ENCODE results near the gene CCR7.
"Not testable (repeated sequence)": the region's sequence is repeated elsewhere in the genome, so short reads cannot be mapped to it uniquely, and the experiment has no call there.

Gene CCR7

DNA sequence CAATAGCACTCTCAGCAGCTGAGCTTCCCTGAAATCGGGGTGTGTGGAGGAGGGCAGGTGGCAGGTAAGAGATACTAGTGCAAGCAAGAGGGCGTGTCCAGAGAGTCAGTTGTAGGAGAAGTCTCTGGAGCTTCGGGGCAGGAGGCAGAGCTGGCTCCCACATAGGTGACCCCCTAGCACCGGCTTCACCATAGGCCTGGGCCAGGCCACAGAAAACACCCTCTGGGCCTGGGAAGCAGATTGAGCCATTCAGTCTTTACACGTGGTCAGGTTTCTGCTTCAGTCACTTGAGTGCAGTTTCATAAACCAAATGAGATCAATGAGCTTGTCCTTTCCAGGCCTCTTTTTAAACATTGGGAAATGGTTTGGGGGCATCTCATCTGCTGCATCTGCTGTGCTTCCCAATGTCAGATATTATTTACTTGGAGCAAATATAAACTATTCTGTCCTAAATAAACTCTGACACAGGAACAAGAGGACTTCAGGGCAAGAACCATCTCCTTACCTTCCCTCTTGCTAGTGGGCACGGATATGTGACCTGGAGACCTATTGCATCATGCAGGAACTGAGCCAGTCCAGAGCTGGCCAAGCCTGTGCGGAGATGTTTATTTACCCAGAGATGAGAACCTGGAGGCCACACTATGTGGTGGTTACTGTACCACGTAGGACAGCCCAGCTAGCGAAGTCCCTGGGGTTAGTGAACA, 16.1 kb downstream of the CCR7 start:
- peak; percentile 50 for DNase-seq

DNA sequence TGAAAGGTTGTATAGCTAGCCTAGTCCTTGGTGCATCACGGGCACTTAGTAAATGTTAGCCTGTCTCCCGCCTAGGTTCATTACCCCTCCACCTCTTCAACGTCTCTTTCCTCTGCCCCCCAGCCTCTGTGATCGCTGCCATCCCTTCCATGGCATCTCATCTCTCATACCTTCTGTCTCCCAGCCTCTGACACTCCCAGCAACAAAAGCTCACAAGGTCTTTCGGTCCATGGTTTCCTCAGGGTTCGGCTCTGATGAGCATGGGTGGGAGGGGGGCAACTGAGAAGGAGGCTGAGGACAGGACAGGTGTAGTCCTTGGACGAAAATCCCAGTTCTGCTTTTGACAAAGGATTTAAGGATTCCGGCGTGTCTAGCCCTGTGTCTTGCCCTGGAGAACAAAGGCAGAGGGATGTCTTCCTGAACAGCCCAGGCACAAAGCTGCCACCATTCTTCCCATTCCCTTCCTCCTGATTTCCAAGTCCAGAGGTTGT, 16.7 kb downstream of the CCR7 start:
- no peak for DNase-seq

DNA sequence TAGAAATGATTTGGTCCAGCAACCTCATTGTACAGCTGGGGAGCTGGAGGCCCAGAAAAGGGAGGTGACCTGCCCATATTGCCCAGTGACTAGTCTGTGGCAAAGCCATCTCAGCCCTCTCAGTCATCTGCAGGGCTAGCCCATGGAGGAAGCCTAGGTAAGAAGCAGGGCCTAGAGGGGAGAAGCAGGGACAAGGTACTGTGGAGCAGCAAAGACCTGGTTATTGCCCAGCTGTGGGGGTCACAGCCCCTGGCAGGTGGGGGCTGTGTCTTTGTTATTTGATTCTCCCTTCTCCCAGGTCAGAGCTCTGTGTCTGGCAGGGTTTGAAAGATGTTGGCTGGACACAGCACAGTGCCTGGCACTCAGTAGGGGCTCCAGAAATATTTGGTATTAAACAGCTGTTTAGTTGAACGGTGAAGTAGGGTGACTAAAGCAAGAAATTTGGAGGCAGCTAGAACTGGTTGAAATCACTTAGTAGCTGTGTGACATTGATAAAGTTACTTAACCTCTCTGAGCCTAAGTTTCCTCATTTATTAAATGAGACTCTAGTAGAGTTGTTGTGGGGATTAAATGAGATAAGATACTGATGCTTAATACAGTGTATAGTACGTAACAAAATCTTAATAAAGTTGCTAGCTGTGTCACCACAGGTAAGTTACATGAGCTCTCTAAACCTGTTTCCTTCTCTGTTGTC, 17.3 kb downstream of the CCR7 start:
- no peak for DNase-seq

DNA sequence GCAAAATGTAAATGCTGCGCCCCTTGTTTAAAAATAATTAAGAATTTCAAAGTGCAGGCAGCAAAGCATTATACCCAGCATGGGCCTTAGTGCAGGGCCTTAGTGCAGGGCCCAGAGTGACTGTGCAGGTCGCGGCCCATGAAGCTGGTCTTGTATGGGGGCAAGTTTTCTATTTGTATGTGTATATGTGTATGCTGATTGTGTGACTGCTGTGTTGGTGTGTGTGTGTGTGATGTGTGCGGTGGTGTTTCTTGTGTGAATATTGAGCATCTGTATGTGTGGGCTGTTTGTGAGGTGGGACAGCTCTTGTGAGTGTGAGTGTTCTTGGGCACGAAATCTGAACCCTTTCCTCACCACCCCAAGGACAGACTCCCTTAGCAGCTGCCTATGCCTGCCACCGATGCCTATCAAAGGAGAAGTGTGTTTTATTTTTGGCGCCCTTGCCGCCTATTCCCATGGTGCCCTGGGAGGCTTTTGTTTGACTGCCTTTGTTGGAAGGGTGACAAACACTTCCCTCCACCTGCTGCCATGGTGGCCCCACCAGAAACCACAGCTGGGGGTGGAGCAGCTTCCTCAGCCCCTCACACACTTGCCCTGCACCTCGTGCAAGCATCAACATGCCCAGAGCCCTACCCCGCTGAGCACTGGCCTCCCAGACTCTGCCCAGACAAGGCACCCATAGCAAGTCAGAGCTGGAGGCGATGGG, 18.0 kb downstream of the CCR7 start:
- DNase-seq: no peak

DNA sequence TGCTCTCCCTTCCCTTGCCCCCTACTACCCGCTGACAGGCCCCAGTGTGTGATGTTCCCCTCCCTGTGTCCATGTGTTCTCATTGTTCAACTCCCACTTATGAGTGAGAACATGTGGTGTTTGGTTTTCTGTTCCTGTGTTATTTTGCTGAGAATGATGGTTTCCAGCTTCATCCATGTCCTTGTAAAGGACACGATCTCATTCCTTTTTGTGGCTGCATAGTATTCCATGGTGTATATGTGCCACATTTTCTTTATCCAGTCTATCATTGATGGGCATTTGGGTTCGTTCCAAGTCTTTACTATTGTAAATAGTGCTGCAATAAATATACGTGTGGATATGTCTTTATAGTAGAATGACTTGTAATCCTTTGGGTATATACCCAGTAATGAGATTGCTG, 18.8 kb downstream of the CCR7 start:
- not testable (repeated sequence) for DNase-seq

DNA sequence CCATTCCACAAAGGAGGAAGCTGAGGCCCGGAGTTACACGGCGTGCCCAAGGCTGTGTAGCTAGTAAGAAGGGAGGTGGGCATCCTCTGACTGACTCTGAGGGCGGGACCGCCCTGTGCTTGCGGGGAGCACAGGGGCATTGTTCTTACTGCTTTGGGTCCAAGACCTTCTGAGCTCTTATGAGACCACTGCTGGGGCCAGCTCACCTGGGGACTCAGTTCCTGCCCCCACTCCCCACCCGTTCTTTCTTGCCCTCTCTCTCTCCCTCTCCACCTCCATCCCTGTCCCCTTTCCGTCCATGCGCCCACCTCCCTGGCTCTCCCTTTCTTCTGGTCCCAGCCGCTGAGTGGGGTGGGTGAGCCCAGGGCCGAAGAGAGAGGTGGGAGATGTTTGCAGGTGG, 19.6 kb downstream of the CCR7 start:
- no peak for DNase-seq

DNA sequence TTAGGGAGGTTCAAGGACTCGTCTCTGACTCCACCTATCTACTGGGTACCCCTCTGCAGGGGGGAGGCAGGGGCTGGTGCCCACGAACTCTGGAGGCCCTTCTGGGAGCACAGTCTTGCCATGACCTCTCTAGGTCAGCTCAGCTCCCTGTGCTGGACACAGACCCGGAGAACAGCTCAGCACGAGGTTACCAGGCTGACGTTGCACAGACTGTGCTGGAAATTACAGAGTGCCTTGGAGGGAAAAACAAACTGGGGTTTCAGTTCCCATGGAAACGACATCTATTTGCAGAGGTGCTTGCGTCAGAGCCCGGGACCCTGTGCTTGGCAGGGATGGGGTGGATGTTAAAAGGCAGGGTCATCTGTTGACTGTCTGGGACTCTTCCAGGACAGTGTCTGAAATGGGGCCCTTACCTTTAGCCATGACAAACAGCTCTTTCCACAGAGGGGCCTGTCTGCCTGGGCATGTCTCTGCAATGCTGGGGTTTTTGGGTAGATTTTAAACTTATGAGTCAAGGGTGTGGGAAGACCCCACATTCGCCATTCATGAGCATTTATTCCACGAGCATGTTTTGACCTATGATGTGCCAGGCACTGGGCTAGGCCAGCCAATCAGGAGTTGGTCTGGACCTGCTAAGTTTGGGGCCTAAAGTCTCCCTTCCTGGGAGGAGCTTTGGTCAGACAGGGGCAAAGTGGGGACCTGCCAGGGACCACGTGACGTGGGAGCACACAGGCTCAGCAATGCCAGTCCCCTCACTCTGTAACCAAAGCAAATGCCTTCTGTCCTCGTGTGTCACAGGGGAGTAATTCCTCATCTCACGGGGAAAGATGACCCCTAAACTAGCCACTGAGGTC, 22.5 kb downstream of the CCR7 start:
- DNase-seq: peak; percentile 73

DNA sequence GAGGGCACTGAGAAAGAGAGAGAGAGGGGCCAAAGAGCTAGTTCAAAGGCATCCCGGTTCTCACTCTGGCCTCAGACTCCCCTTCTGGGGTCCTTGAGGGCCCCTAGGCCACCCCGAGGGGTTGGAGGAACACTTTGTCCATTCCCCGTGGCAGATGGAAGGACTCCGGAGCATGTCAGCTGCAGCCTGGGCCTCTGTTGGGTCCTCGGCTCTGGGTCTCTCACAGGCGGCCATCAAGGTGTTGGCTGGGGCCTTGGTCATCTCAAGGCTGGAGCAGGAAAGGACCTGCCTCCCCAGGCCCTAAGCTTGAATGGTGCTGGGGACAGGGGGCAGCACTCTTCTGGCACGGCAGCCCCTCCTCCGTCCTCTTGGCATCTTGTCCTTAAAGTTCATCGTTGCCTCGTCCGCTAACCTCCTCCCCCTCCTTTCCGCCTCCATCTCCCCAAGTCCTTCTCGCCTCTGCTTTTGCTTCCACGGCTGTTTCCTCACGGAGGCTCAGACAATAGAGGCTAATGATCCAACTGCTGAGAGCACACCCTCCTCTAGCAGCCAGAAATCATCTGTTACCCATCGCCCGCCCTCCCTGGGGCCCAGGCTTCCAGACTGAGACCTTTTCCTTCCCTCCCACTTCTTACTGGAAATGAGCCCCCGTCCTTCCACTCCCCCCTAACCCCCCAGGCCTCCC, 23.3 kb downstream of the CCR7 start:
- DNase-seq: no peak

DNA sequence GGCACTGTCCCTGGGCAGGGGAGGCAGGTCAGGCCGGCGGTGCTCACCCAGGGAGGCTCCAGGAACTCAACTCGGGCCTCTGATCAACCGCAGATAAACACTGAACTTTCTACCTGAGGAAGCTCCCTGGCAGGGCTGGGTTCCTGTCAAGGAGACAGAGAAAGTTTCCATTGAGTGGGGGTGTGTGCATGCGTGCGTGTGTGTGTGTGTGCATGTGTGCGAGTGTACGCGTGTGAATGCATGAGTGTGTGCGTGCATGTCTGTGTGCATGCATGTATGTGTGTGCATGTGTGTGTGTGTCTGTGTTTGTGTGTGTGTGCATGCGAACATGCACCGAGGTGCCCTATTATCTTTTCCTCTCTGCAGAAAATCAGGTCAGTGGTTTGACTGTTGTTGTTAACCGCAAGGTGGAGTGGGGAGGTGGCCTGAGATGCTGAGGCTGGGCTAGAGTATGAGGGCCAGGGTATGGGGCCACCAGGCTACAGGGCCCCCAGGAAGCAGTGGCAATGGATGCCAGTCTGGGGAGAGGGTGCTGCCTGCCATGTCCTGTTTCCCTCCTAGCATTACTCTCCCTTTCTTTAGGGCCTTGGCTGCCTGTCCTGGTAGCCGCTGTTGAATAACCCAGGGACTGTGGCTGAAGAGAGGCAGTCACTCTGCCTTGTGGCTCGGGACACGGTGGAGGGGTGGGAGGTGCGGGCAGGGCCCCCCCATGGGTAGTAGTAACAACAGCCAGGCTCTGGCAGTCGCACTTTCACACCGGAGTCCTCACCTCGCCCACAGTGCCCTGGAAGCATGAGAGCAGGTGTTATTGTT, 24.0 kb downstream of the CCR7 start:
- DNase-seq: no peak

DNA sequence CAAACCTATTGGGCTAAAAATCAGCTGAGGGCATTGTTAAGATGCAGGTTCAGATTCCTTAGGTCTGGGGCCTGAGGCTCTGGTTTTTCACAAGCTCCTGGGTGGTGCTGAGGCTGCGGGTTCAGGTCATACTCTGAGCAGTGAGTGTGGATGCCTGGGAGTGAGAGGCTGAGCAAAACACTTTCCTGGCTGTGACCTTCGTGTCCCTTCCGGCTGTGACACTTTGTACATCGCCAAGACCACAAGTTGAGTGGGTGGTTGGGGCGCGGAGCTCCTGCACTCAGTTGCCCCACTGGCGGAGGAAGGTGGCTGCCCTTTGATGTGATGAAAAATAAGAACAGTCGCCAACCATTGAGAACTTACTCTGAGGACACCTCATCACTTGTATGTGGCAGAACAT, 24.8 kb downstream of the CCR7 start:
- DNase-seq: no peak

DNA sequence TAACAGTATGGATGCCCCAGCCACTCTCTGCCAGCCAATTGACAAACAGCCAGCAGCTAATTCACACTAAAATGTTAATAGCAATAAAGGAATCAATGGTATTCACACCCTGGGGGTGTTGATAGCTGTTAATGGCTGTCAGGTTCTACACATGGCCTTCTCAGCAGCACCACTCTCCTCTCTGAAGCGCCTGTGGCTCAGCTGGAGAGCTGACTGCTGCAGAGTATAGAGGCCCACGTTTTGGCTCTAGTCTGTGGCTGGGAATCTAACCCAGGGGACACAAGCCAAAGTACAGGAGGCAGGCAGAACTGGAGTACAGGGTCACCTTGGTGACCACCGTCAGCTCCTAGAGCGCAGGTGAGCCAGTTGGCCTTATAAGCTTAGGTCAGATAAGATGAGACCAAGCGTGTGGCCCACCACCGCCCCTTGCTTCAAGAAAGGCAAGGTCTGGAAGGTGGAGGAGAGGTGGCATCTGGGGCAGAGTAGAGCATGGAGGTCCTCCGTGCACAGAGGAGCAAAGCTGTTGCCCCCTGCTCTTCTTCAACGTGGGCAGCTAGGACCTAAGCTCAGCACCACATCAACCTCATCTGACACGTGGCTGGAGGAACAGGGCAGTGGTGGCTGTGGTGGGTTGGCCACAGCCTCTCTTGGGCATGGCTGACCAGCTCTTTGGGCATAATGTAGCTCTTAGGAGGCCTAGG, 25.4 kb downstream of the CCR7 start:
- DNase-seq: no peak

DNA sequence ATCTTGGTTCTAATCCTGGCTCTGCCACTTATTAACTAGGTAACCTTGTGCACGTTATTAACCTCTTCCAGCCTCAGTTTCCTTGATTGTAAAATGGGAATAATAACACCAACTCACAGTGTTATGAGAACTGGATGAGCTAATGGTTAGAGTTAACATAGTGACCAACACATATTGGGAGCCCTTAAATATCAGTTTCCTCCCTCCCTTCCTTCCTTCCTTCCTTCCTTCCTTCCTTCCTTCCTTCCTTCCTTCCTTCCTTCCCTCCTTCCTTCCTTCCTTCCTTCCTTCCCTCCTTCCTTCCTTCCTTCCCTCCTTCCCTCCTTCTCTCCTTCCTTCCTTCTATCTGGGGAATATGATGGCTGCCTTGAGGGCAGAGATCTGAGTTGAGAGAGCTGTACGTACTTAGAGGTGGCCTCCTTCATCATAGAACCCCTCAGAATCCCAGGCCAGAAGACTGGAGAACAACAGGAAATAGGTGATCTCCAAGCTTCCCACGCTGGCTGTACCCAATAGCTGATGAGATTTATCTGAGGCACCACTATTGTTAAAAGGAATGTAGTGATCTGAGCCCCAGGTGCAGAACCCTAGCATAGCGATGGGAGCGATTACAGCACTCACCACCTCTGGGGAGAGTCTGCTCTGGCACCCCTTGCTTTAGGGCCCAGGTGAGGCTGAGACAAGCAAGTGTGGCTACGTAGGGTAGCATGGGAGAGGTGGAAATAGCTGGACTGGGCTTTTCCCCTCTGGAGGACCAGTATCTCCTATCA, 26.2 kb downstream of the CCR7 start:
- no peak for DNase-seq

DNA sequence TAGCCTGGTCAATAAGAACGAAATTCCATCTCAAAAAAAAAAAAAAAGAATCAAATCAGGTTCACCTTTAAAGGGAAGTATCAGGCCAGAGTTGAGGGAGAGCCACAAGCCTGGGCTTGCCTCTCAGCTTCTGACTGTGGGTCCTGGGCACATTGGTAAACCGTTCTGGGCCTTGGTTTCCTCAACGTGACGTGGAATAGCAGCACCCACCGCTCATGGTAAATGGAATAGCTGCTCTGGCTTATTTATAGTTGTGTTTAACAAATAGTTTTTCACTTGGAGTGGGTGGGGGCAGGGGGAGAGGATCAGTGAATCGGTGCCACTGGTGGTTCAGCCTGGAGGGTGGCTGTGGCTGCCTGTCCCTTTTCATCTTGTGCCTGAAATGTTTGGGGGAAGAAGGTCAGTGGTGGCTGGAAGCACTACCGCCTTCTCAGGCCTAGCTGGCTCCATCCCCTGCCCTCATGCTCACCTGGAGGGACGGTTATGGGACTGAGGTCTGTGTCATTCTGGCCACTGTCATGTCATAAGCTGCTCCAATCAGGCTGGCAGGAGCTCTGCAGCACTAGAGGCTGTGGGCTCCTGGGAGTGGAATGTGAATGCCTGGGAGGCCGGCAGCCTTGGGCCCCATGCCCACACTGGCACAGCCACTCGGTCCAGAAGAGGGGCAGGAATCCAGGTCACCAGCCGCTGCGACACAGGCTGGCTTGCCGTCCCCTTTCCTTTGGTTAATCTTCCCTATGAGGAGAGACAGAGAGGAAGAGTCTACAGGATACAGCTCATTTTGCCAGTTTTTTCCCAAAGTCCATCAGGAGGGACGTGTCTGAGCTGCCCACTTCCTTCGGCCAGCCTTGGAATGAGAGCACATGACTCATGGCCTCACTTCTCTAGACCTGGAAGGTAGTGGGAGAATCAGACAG, 27.0 kb downstream of the CCR7 start:
- no peak for DNase-seq

DNA sequence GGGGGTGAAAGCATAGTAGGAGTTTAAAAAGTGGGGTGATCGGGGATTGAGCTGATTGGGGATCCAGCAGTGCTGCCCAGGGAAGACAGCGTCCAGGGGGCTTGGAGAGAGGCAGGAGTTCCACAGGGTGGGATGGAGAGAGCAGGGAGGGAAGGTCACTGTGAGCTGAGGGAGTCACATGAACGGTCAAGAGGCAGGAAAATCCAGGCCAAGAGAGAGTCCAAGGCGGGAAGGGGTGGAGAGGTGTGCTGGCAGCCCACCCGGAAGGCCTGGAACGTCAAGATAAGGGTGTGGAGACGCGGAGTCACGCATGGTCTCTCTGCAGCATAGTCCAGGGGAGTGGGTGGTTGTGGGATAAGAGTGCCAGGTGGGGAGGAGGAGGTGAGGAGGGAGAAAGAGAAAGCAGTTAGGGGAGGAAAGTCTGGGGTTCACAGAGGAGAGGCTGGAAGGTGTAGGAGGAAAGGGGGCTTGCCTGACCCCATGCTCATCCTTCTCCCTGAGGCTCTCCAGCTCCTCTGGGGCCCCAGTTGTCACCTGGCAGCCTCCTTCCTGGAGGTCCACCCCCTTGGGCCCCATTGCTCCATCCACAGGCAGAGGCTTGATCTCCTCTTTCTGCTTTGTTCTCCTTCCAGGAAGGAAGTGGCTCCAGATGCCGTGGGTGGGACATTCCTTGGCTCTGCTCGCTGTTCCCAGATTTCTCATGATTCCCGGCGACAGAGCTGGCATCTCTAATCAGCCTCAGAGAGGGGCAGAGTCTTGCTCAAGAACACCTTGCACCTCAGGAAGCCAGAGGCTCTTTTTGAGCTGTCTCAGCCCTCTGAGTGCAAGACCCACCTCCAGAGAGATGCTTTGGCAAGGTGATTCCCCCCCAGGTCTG, 28.7 kb downstream of the CCR7 start:
- DNase-seq: no peak

DNA sequence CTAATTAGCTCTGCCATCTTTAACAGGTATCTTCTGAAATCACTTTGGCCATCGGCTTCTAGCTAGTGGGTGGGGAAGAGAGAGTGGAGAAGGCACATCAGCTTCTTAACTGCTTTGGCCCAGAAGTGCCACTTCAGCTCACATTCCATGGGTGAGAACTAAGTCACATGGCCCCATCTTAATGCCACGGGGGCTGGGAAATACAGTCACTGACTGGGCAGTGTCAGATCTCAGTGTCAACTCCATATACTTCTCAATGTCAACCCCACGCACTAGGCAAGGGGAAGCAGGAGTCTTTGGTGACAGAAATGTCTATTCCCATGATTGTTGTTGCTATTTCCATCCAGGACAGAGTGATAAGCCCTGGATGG, 29.4 kb downstream of the CCR7 start:
- DNase-seq: no peak

DNA sequence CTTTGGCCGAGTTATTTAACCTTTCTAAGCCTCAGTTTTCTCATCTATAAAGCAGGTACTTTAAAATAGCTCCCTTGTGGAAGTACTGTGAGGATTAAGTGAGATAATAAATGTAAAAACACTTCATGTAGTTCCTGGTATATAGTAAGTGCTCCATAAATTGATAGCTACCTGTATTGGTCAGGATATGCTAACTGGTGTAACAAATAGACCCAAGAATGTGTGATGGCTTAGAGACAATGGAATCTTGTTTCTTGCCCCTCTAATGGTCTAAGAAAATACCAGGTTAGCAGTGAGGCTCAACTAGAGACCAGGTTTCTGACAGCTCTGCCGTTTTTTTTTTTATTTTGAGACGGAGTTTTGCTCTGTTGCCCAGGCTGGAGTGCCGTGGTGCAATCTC, 29.8 kb downstream of the CCR7 start:
- no peak for DNase-seq

DNA sequence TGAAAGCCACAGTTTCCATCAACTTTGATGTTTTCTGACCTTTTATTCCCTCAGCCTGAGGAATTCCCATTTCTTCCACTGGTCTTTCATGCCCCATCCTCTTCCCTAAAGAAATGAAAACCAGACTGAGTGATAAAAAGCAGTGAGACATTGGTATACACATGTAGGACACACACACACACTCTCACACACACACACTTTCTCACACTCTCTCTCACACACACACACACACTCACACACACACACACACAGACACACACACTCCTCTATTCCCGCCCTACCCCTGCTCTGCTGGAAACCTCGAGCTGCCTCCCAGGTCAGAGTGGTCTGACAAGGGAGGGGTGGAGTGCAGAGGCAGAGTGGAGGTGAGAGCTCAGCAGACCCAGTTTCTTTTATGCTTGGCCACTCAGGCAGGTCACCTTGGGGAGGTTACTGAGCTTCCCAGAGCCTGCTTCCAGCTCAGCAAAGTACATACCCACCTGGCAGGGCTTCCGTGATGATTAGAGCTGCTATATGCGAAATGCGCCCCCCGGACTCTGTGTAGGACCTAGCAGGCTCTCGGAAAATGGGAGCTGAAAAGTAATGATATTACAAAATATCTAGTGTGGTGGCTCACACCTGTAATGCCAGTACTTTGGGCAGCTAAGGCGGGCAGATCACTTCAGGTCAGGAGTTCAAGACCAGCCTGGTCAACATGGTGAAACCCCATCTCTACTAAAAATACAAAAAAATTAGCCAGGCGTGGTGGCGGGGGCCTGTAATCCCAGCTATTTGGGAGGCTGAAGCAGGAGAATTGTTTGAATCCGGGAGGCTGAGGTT, 30.7 kb downstream of the CCR7 start:
- no peak for DNase-seq
